ENCODE measurements around the gene EEF1E1. TPM values are rescaled to one million over a fixed set of nuclear protein-coding genes. Genes with fewer than 3 reads are reported as not detected.

EEF1E1 gene
- polyA plus RNA-seq, 2 of the 4 experiments (the other 2 are of a cell fraction) = 119 to 122 TPM

GRCh38 chr6:8086755-8087306, 15.5 kb downstream of the EEF1E1 start (continued):
- TF ChIP-seq ATOH8 (CRISPR knock-in tag; IDR thresholded peaks at IDR 0.05; ENCODE audit: low read depth) = no peak
- no peak for TF ChIP-seq CEBPB (IDR thresholded peaks at IDR 0.05)
- TF ChIP-seq HOXB13 (CRISPR knock-in tag; IDR thresholded peaks at IDR 0.05; ENCODE audit: low read depth) = no peak
- no peak for TF ChIP-seq HDAC2 (IDR thresholded peaks at IDR 0.05)
- TF ChIP-seq FOXS1 (CRISPR knock-in tag; IDR thresholded peaks at IDR 0.05) = no peak
- no peak for TF ChIP-seq ZFP36 (IDR thresholded peaks at IDR 0.05; ENCODE audit: borderline replicate concordance, partially characterized antibody)
- TF ChIP-seq FOSL2 (IDR thresholded peaks at IDR 0.05) = no peak
- TF ChIP-seq FOSL2 (CRISPR knock-in tag; IDR thresholded peaks at IDR 0.05) = no peak

- Histone ChIP-seq H3K9me3 (no peaks in the 10 kb centered on the region), H3K27ac (peak overlapping the region; percentile 54 to 74), H3K4me2 (peak overlapping the region; percentile 66), H3K4me3 (no peak overlapping the region), H3K4me1 (peaks cover 57% of the 10 kb centered on the region)
- CTCF ChIA-PET = interaction anchor here (1.1 to 2.1 kb wide), 2 partner anchors 10 to 17 kb away, joined by 3 to 5 read pairs; no protein-coding TSS in a partner anchor
- 0% methylated on average over 2 of the region's 2 CpGs for whole genome bisulfite sequencing (ENCODE audit: missing lambda C conversion rate)
- DNase-seq (ENCODE audit: low read depth in 1 of 2, low spot score in 1 of 2) = peak in 1 of 2 experiments; percentile 81
- POLR2A ChIA-PET = interaction anchor here (0.9 to 1.4 kb wide), 2 partner anchors 18 to 21 kb away, joined by 3 read pairs; partner anchors contain the start of genes BLOC1S5 and EEF1E1
- peak; percentile 83 to 91 for ATAC-seq
- TF ChIP-seq GATA3 (IDR thresholded peaks at IDR 0.05; ENCODE audit: borderline replicate concordance) (peak; percentile 60; the same call in 1 of the 2 replicates), CEBPB (IDR thresholded peaks at IDR 0.05) (peak; percentile 70 to 94), JUN (IDR thresholded peaks at IDR 0.05) (peak; percentile 53 to 80; a peak in 3 of 5 replicates), EHMT2 (IDR thresholded peaks at IDR 0.05; ENCODE audit: low read depth) (no peak), MYC (IDR thresholded peaks at IDR 0.05; ENCODE audit: borderline replicate concordance, low read length) (no peak), MAX (IDR thresholded peaks at IDR 0.05) (peak; percentile 40; the same call in 1 of the 2 replicates), FOSL2 (IDR thresholded peaks at IDR 0.05) (peak; percentile 86), FOSL2 (CRISPR knock-in tag; IDR thresholded peaks at IDR 0.05) (peak; percentile 91), HES2 (IDR thresholded peaks at IDR 0.05) (peak; percentile 50; the same call in 1 of the 2 replicates), FOXS1 (CRISPR knock-in tag; IDR thresholded peaks at IDR 0.05) (no peak), EHF (CRISPR knock-in tag; IDR thresholded peaks at IDR 0.05) (no peak), EP300 (IDR thresholded peaks at IDR 0.05) (peak in 1 of 2 experiments; percentile 41; a peak in 2 of 5 replicates), CTCF (IDR thresholded peaks at IDR 0.05) (no peak), ZC3H11A (IDR thresholded peaks at IDR 0.05) (no peak), JUNB (IDR thresholded peaks at IDR 0.05) (peak; percentile 81), BCL3 (IDR thresholded peaks at IDR 0.05) (0 out of 3 replicates have a peak, but pooled peaks have one; percentile 31)
- no peak for FAIRE-seq
Measured at GRCh38 chr6:8085053-8085511, 17.3 kb downstream of the EEF1E1 start.

Measured in A549 (cell line).